GM12878 (cell line): ENCODE results near the gene NFAM1. TPM values are rescaled to one million over a fixed set of nuclear protein-coding genes. Genes with fewer than 3 reads are reported as not detected.

Source experiments
- BCL11A ChIP-seq: IDR thresholded peaks from 2 replicates; pipeline ENCODE4 v1.6.1; 2011; ENCODE audit warnings: low read depth, low read length
- CEBPB ChIP-seq, 2 experiments: fragments of 150-350 bp in 1 of 2; IDR thresholded peaks; 2 replicates each; pipeline ENCODE4 v1.6.1; 2012 to 2014; ENCODE audit warnings: low read depth in 2 of 2, low read length in 2 of 2, borderline replicate concordance in 1 of 2, inconsistent platforms in 1 of 2
- CREB1 ChIP-seq: IDR thresholded peaks from 2 replicates; pipeline ENCODE4 v1.6.1; 2012; ENCODE audit warnings: low read depth, mild to moderate bottlenecking, inconsistent platforms
- EED ChIP-seq: sonication (generic); IDR thresholded peaks from 2 replicates; pipeline ENCODE4 v1.6.1; 2016; ENCODE audit warnings: antibody characterized with exemption, low read depth
- FOS ChIP-seq: IDR thresholded peaks from 3 replicates; pipeline ENCODE4 v1.6.1; 2011; ENCODE audit warnings: borderline replicate concordance; ENCODE audit not compliant: insufficient read length; ENCODE audit errors: extremely low read depth
- HDAC6 ChIP-seq: fragments of 200-600 bp; sonication (generic); IDR thresholded peaks from one replicate; pipeline ENCODE4 v1.8.0; 2017; ENCODE audit warnings: antibody characterized with exemption; ENCODE audit not compliant: unreplicated experiment
- HDGF ChIP-seq: fragments of 450-650 bp; IDR thresholded peaks from 2 replicates; pipeline ENCODE4 v1.6.1; 2016; ENCODE audit warnings: antibody characterized with exemption
- IKZF1 ChIP-seq: fragments of 450-650 bp; conservative IDR thresholded peaks from 2 replicates; pipeline ENCODE4 v1.6.1; 2017; ENCODE audit warnings: antibody characterized with exemption, mild to moderate bottlenecking
- IRF4 ChIP-seq: IDR thresholded peaks from 2 replicates; pipeline ENCODE4 v1.6.1; 2011; ENCODE audit warnings: low read depth, low read length
- JUND ChIP-seq: IDR thresholded peaks from 2 replicates; pipeline ENCODE4 v1.6.1; 2012; ENCODE audit warnings: low read depth, mild to moderate bottlenecking, low read length, improper control_type of control experiment, moderate library complexity
- KDM1A ChIP-seq: fragments of 200-600 bp; sonication (generic); IDR thresholded peaks from 2 replicates; pipeline ENCODE4 v1.6.1; 2016; ENCODE audit warnings: borderline replicate concordance
- MTA3 ChIP-seq: IDR thresholded peaks from 2 replicates; pipeline ENCODE4 v1.6.1; 2012; ENCODE audit warnings: low read length, inconsistent platforms, borderline replicate concordance
- MXI1 ChIP-seq: fragments of 150-350 bp; IDR thresholded peaks from 2 replicates; pipeline ENCODE4 v1.6.1; 2011; ENCODE audit warnings: low read depth, mild to moderate bottlenecking, inconsistent platforms, low read length, improper control_type of control experiment
- NBN ChIP-seq: fragments of 450-650 bp; IDR thresholded peaks from 2 replicates; pipeline ENCODE4 v1.6.1; 2016
- NFYA ChIP-seq: IDR thresholded peaks from 2 replicates; pipeline ENCODE4 v1.6.1; 2011; ENCODE audit warnings: low read depth, mild to moderate bottlenecking, low read length, improper control_type of control experiment, borderline replicate concordance
- NRF1 ChIP-seq: conservative IDR thresholded peaks from 2 replicates; pipeline ENCODE4 v1.6.1; 2011; ENCODE audit warnings: mild to moderate bottlenecking, low read depth, low read length, improper control_type of control experiment
- RBBP5 ChIP-seq: fragments of 200-600 bp; sonication (generic); conservative IDR thresholded peaks from 2 replicates; pipeline ENCODE4 v1.6.1; 2016
- RELA ChIP-seq: fragments of 450-650 bp; IDR thresholded peaks from 2 replicates; pipeline ENCODE4 v1.8.0; 2014; ENCODE audit warnings: borderline replicate concordance; ENCODE audit not compliant: partially characterized antibody
- SIX5 ChIP-seq: IDR thresholded peaks from 2 replicates; pipeline ENCODE4 v1.6.1; 2011; ENCODE audit warnings: mild to moderate bottlenecking, low read depth, low read length, moderate library complexity; ENCODE audit not compliant: severe bottlenecking
- SMARCA5 ChIP-seq: fragments of 450-650 bp; IDR thresholded peaks from 2 replicates; pipeline ENCODE4 v1.6.1; 2017; ENCODE audit warnings: mild to moderate bottlenecking
- SMC3 ChIP-seq: IDR thresholded peaks from 2 replicates; pipeline ENCODE4 v1.6.1; 2011; ENCODE audit warnings: low read length, improper control_type of control experiment, borderline replicate concordance
- TAF1 ChIP-seq: IDR thresholded peaks from 2 replicates; pipeline ENCODE4 v1.6.1; 2011; ENCODE audit warnings: mild to moderate bottlenecking, low read depth, low read length, borderline replicate concordance
- TCF3 ChIP-seq: IDR thresholded peaks from 2 replicates; pipeline ENCODE4 v1.6.1; 2012; ENCODE audit warnings: low read depth, mild to moderate bottlenecking, low read length, borderline replicate concordance; ENCODE audit not compliant: insufficient read depth
- ZNF622 ChIP-seq: fragments of 450-650 bp; IDR thresholded peaks from 2 replicates; pipeline ENCODE4 v1.6.1; 2017; ENCODE audit warnings: mild to moderate bottlenecking, inconsistent platforms
- polyA plus RNA-seq, 11 experiments: library from polyadenylated mRNA; depleted of rRNA in 4 of 11; unstranded in 6 of 11; stranded (reverse) in 5 of 11; fragments of >200 nt; fragmentation: Nextera tagmentation in 4 of 11; fragmentation: Illumina TruSeq in 1 of 11; extraction: Ambion mirVana in 4 of 11; extraction: Trizol in 1 of 11; gene quantifications; 1 replicate in 1 of 11; 2 replicates in 10 of 11; pipeline versions ENCODE4 v1.2.1 to v1.2.3, GENCODE V29; 2011 to 2016; ENCODE audit warnings: inconsistent platforms in 2 of 11, missing spikeins in 2 of 11, low read depth in 1 of 11
- total RNA-seq, 4 experiments: library from RNA; depleted of rRNA in 3 of 4; stranded (reverse); fragments of >200 nt in 3 of 4; fragmentation: Illumina TruSeq in 1 of 4; extraction: Trizol in 1 of 4; gene quantifications; 2 replicates each; pipeline versions ENCODE4 v1.2.1 to v1.2.3, GENCODE V29; 2013 to 2021
- TF ChIP-seq, protein P1 (sequence below): IDR thresholded peaks from 2 replicates; pipeline ENCODE4 v1.6.1; 2012; ENCODE audit warnings: low read depth, low read length, improper control_type of control experiment
- TF ChIP-seq, protein P2 (sequence below): fragments of 150-350 bp; IDR thresholded peaks from 2 replicates; pipeline ENCODE4 v1.6.1; 2016; ENCODE audit warnings: low read depth, low read length
- TF ChIP-seq, protein P3 (sequence below): IDR thresholded peaks from 2 replicates; pipeline ENCODE4 v1.6.1; 2012; ENCODE audit warnings: low read depth, low read length, improper control_type of control experiment

Gene NFAM1
- total and polyA plus RNA-seq, 10 of the 15 experiments (the other 5 are each of a cell fraction or from before 2014, with no cell fraction given): 0.13 to 1.3 (median 0.24) TPM; not detected in 3

GRCh38 chr22:42437488-42438292 lies 5.5 kb upstream of the NFAM1 start (continued):
- TF ChIP-seq RELA (peak; percentile 96), BCL11A (peak; percentile 92; the same call in 1 of the 2 replicates), TAF1 (no peak), SMARCA5 (peak; percentile 98), EED (peak; percentile 56; the same call in 1 of the 2 replicates), ZNF622 (no peak), NRF1 (no peak), NBN (peak; percentile 97), CEBPB (IDR thresholded peaks at IDR 0.05; ENCODE audit: borderline replicate concordance in 1 of 2, low read depth in 2 of 2, low read length in 2 of 2) (no peak), SMC3 (peak; percentile 97), TCF3 (0 out of 2 replicates have a peak, but pooled peaks have one; percentile 18), HDAC6 (no peak), IKZF1 (peak; percentile 98), MTA3 (no peak), HDGF (0 out of 2 replicates have a peak, but pooled peaks have one; percentile 57), MXI1 (peak; percentile 81), JUND (no peak), RBBP5 (no peak), CREB1 (no peak), NFYA (no peak), KDM1A (no peak), SIX5 (no peak), FOS (no peak), IRF4 (peak; percentile 29; the same call in 1 of the 2 replicates)
- TF ChIP-seq, protein P1, sequence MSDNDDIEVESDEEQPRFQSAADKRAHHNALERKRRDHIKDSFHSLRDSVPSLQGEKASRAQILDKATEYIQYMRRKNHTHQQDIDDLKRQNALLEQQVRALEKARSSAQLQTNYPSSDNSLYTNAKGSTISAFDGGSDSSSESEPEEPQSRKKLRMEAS: peak; percentile 71; the same call in 1 of the 2 replicates
- TF ChIP-seq, protein P2, sequence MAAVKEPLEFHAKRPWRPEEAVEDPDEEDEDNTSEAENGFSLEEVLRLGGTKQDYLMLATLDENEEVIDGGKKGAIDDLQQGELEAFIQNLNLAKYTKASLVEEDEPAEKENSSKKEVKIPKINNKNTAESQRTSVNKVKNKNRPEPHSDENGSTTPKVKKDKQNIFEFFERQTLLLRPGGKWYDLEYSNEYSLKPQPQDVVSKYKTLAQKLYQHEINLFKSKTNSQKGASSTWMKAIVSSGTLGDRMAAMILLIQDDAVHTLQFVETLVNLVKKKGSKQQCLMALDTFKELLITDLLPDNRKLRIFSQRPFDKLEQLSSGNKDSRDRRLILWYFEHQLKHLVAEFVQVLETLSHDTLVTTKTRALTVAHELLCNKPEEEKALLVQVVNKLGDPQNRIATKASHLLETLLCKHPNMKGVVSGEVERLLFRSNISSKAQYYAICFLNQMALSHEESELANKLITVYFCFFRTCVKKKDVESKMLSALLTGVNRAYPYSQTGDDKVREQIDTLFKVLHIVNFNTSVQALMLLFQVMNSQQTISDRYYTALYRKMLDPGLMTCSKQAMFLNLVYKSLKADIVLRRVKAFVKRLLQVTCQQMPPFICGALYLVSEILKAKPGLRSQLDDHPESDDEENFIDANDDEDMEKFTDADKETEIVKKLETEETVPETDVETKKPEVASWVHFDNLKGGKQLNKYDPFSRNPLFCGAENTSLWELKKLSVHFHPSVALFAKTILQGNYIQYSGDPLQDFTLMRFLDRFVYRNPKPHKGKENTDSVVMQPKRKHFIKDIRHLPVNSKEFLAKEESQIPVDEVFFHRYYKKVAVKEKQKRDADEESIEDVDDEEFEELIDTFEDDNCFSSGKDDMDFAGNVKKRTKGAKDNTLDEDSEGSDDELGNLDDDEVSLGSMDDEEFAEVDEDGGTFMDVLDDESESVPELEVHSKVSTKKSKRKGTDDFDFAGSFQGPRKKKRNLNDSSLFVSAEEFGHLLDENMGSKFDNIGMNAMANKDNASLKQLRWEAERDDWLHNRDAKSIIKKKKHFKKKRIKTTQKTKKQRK: no peak
- TF ChIP-seq, protein P3, sequence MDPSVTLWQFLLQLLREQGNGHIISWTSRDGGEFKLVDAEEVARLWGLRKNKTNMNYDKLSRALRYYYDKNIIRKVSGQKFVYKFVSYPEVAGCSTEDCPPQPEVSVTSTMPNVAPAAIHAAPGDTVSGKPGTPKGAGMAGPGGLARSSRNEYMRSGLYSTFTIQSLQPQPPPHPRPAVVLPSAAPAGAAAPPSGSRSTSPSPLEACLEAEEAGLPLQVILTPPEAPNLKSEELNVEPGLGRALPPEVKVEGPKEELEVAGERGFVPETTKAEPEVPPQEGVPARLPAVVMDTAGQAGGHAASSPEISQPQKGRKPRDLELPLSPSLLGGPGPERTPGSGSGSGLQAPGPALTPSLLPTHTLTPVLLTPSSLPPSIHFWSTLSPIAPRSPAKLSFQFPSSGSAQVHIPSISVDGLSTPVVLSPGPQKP: no peak
